Pancreas (tissue), 10 donors: ENCODE measurements around the gene HINT2. TPM values are rescaled to one million over a fixed set of nuclear protein-coding genes. Genes with fewer than 3 reads are reported as not detected.
A peak's percentile ranks its signal among the peaks of the same experiment; 100 is the strongest.

Experiments
- ATAC-seq, 4 donors: fragments of 200-7000 bp; cut with Tn5 transposase; one replicate each; pipeline versions ENCODE4 v1.8.0 to v1.9.1; 2020; ENCODE audit warnings: mild to moderate bottlenecking in 4 of 4, moderate library complexity in 4 of 4
- DNase-seq, 6 donors: peaks; one replicate each; pipeline ENCODE4 v3.0.0-alpha.2; 2020
- FAIRE-seq: peaks from 2 replicates; lab custom pipeline; 2012; peaks lifted over from hg19 to GRCh38; lab: Jason Lieb, UNC
- H3K27ac ChIP-seq, 4 donors: fragments of 200-600 bp; sonication (generic); 1 replicate in 3 of 4; 2 replicates in 1 of 4; pipeline versions ENCODE4 v1.5.0 to v1.8.0; 2020
- H3K27me3 ChIP-seq, 4 donors: fragments of 200-600 bp; one replicate each; pipeline ENCODE4 v1.8.0; 2021
- H3K36me3 ChIP-seq, 3 donors: fragments of 200-600 bp; sonication (generic) in 1 of 3; one replicate each; pipeline versions ENCODE4 v1.5.0 to v1.8.0; 2020 to 2021
- H3K4me1 ChIP-seq, 3 donors: fragments of 200-600 bp; one replicate each; pipeline ENCODE4 v1.8.0; 2021
- H3K4me3 ChIP-seq, 4 donors: fragments of 200-600 bp; sonication (generic) in 2 of 4; one replicate each; pipeline versions ENCODE4 v1.5.0 to v1.8.0; 2020 to 2021
- H3K9me3 ChIP-seq, 4 donors: fragments of 200-600 bp; one replicate each; pipeline ENCODE4 v1.8.0; 2021
- WGBS, 2 donors: extraction: QIAGEN DNeasy Blood & Tissue Kit; methylation state at CpG; one replicate each; pipeline ENCODE4 v1.1.7; 2013; 5-methylcytosine and 5-hydroxymethylcytosine counted together
- intact Hi-C, 3 donors: fragments of 100-400 bp; cut with DNase I; formaldehyde crosslinking; loops; one replicate each; pipeline versions ENCODE4 v1.11.1 to v1.14.2; 2022
- polyA plus RNA-seq, 2 donors: library from polyadenylated mRNA; stranded (reverse); fragments of 200-250 nt; gene quantifications; one replicate each; pipeline ENCODE4 v1.2.3, GENCODE V29; 2013
- total RNA-seq, 6 donors: library from RNA; stranded (reverse); fragmentation: NEBNext Ultra II Directional in 4 of 6; extraction: Animal tissue kit (Norgen Biotek cat#: 25700) in 4 of 6; gene quantifications; one replicate each; pipeline versions ENCODE4 v1.2.1 to v1.2.4, GENCODE V29; 2021 to 2023
- TF ChIP-seq, protein P1 (sequence below), 4 donors: fragments of 200-600 bp; sonication (generic) in 3 of 4; IDR thresholded peaks; one replicate each; pipeline versions ENCODE4 v1.5.0 to v1.8.0; 2021; ENCODE audit warnings: antibody characterized with exemption in 4 of 4
- donor health status: healthy with polysubstance abuse.
- donor health status: DM: no; HTN: no; CAD: no; lungs with moderate emphysema.
- donor health status: DM: no; HTN: no; CAD: no.
- donor health status: control.
- donor health status: control.
- donor health status: Bipolar disorder and iron deficiency.
- donor health status: DM: yes; HTN: yes; CAD: no.
- donor health status: DM: no; HTN: no; CAD: no.
- donor health status: DM: no; HTN: no; CAD: no.
- donor health status: DM: yes; HTN: yes; CAD: no.

HINT2 gene
- total and polyA plus RNA-seq, 8 donors: 20.6 to 64.2 (median 34.0) TPM

- Histone ChIP-seq H3K27me3 (no peaks in the 10 kb centered on the region), H3K27ac (no peak overlapping the region), H3K36me3 (no peaks in the 10 kb centered on the region), H3K9me3 (no peaks in the 10 kb centered on the region), H3K4me1 (no peaks in the 10 kb centered on the region), H3K4me3 (no peak overlapping the region)
- WGBS, 2 donors: 89 to 93% methylated on average over 4 of the region's 4 CpGs
- TF ChIP-seq, protein P1, sequence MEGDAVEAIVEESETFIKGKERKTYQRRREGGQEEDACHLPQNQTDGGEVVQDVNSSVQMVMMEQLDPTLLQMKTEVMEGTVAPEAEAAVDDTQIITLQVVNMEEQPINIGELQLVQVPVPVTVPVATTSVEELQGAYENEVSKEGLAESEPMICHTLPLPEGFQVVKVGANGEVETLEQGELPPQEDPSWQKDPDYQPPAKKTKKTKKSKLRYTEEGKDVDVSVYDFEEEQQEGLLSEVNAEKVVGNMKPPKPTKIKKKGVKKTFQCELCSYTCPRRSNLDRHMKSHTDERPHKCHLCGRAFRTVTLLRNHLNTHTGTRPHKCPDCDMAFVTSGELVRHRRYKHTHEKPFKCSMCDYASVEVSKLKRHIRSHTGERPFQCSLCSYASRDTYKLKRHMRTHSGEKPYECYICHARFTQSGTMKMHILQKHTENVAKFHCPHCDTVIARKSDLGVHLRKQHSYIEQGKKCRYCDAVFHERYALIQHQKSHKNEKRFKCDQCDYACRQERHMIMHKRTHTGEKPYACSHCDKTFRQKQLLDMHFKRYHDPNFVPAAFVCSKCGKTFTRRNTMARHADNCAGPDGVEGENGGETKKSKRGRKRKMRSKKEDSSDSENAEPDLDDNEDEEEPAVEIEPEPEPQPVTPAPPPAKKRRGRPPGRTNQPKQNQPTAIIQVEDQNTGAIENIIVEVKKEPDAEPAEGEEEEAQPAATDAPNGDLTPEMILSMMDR (IDR thresholded peaks at IDR 0.05): no peak
- DNase-seq (no peak), ATAC-seq (peak in 3 of 4 donors; percentile 16 to 68 (median 60)), FAIRE-seq (no peak)
- intact Hi-C loops: loop anchor here in 1 of 3 donors (10.0 kb wide), 1 partner anchor 76 kb away; the partner anchor contains the start of gene OR13J1
Measured at GRCh38 chr9:35798658-35799374, 16.0 kb downstream of the HINT2 start.

DNA sequence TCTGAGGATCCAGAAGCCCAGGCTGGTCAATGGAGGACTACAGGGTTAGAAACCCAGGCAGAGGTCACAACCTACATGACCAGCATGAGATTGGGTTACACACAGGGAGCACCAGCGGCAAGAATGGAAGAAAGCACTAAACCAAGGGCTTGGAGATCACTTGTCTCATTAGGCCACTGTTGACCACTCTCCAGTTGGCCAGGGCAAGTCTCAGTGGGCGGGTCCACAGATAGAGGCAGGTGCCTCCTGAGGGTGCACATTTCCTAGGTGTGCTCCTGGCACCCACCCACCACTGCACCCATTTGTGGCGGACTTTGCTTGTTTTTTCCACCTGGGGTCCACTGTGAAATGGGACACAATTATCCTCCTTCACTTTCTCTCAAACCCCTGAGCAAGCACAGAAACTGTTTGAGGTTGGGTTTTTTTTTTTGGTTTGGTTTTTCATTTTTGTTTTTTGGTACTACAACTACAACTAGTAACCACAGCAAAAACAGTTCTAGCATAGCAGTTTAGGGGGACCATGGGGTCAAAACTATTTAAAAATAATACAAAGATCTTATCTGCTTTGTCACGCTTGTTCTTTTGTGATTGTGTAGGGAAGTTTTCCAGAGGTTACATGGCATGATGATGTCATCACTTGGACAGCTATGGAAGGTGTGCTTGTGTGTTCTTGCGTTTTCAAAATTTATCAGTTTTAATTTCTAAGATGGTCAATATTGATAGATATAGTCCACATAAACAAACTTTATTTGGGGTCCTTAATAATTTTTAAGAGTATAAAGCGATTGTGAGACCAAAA lies 17.3 kb downstream of the HINT2 start:
- DNase-seq (no peak), ATAC-seq (peak in 1 of 4 donors; percentile 16), FAIRE-seq (no peak)
- TF ChIP-seq, protein P1 (IDR thresholded peaks at IDR 0.05): no peak
- intact Hi-C loops: loop anchor here in 1 of 3 donors (10.0 kb wide), 1 partner anchor 77 kb away; the partner anchor contains the start of gene OR13J1
- Histone ChIP-seq H3K36me3 (no peaks in the 10 kb centered on the region), H3K9me3 (no peaks in the 10 kb centered on the region), H3K4me1 (no peaks in the 10 kb centered on the region), H3K27ac (no peak overlapping the region), H3K4me3 (no peak overlapping the region), H3K27me3 (no peaks in the 10 kb centered on the region)
- 79 to 80% methylated on average over 6 of the region's 6 CpGs for WGBS, 2 donors

GRCh38 chr9:35795695-35796094 lies 19.1 kb downstream of the HINT2 start:
- FAIRE-seq (no peak), ATAC-seq (no peak), DNase-seq (no peak)
- no peaks in the 10 kb centered on the region for H3K27me3 ChIP-seq
- no peak overlapping the region for H3K4me3 ChIP-seq
- no peaks in the 10 kb centered on the region for H3K9me3 ChIP-seq
- H3K27ac ChIP-seq: no peak overlapping the region
- H3K36me3 ChIP-seq: no peaks in the 10 kb centered on the region
- no peaks in the 10 kb centered on the region for H3K4me1 ChIP-seq
- intact Hi-C loops: loop anchor here in 1 of 3 donors (10.0 kb wide), 1 partner anchor 79 kb away; the partner anchor contains the start of gene OR13J1
- TF ChIP-seq, protein P1 (IDR thresholded peaks at IDR 0.05): no peak

- no peaks in the 10 kb centered on the region for H3K9me3 ChIP-seq
- H3K27me3 ChIP-seq: no peaks in the 10 kb centered on the region
- no peak overlapping the region for H3K4me3 ChIP-seq
- H3K4me1 ChIP-seq: no peaks in the 10 kb centered on the region
- intact Hi-C loops: loop anchor here (5.0 to 10.0 kb wide), 3 partner anchors 81 to 99 kb away; partner anchors contain the start of gene OR13J1 (in 1 of the 3)
- ATAC-seq (no peak), FAIRE-seq (no peak), DNase-seq (no peak)
- no peaks in the 10 kb centered on the region for H3K36me3 ChIP-seq
- TF ChIP-seq, protein P1 (IDR thresholded peaks at IDR 0.05): no peak
- 79 to 82% methylated on average over 2 of the region's 2 CpGs for WGBS, 2 donors
- no peak overlapping the region for H3K27ac ChIP-seq
Measured at GRCh38 chr9:35793461-35793860, 21.4 kb downstream of the HINT2 start.
